CD14-positive monocyte (primary cell): ENCODE measurements around the gene CTAGE15. TPM values are rescaled to one million over a fixed set of nuclear protein-coding genes. Genes with fewer than 3 reads are reported as not detected.
"Not testable (repeated sequence)": the region's sequence is repeated elsewhere in the genome, so short reads cannot be mapped to it uniquely, and the experiment has no call there.

Source experiments
- DNase-seq, 3 donors: peaks; one replicate each; pipeline ENCODE4 v3.0.0-alpha.2; 2011 to 2022
- H2AFZ ChIP-seq: 2 replicates; pipeline ENCODE4 v1.6.0; 2012; ENCODE audit warnings: mild to moderate bottlenecking, low read depth, low read length, inconsistent platforms; ENCODE audit not compliant: insufficient read depth, poor library complexity, severe bottlenecking
- H3K27ac ChIP-seq, 2 donors: 1 replicate in 1 of 2; 2 replicates in 1 of 2; pipeline ENCODE4 v1.5.1; 2012 to 2013; ENCODE audit warnings: low read length in 2 of 2, control low read depth in 1 of 2, inconsistent platforms in 1 of 2, low read depth in 1 of 2, mild to moderate bottlenecking in 1 of 2
- H3K27me3 ChIP-seq, 2 donors: one replicate each; pipeline versions ENCODE4 v1.6.0 to v1.6.1; 2011 to 2013; ENCODE audit warnings: low read length in 2 of 2; ENCODE audit not compliant: control insufficient read depth in 2 of 2, insufficient read depth in 2 of 2
- H3K36me3 ChIP-seq, 2 donors: replicated peaks in 1 of 2; 1 replicate in 1 of 2; 2 replicates in 1 of 2; pipeline versions ENCODE4 v1.5.1 to v1.6.1; 2012 to 2013; ENCODE audit warnings: low read length in 2 of 2, control low read depth in 1 of 2, inconsistent platforms in 1 of 2, mild to moderate bottlenecking in 1 of 2; ENCODE audit not compliant: insufficient read depth in 2 of 2, control insufficient read depth in 1 of 2
- H3K4me1 ChIP-seq, 2 donors: 1 replicate in 1 of 2; 2 replicates in 1 of 2; pipeline versions ENCODE4 v1.5.1 to v1.6.1; 2012 to 2013; ENCODE audit warnings: low read length in 2 of 2, control low read depth in 1 of 2, inconsistent platforms in 1 of 2, mild to moderate bottlenecking in 1 of 2, moderate library complexity in 1 of 2; ENCODE audit not compliant: insufficient read depth in 2 of 2, control insufficient read depth in 1 of 2
- H3K4me2 ChIP-seq: replicated peaks from 2 replicates; pipeline ENCODE3; 2012; ENCODE audit warnings: low read length, moderate library complexity, mild to moderate bottlenecking; ENCODE audit not compliant: poor library complexity, severe bottlenecking; ENCODE audit errors: extremely low read depth
- H3K4me3 ChIP-seq, 3 experiments: fragments of 200-600 bp in 1 of 3; sonication (generic) in 1 of 3; replicated peaks in 1 of 3; 1 replicate in 2 of 3; 2 replicates in 1 of 3; pipeline ENCODE4 v1.5.1; 2011 to 2013; ENCODE audit warnings: low read length in 3 of 3, mild to moderate bottlenecking in 3 of 3, control low read depth in 2 of 3, low read depth in 2 of 3, inconsistent platforms in 1 of 3, moderate library complexity in 1 of 3
- H3K79me2 ChIP-seq: 2 replicates; pipeline ENCODE4 v1.6.0; 2012; ENCODE audit warnings: mild to moderate bottlenecking, control low read depth, inconsistent platforms, low read length, moderate library complexity; ENCODE audit not compliant: insufficient read depth
- H3K9ac ChIP-seq: 2 replicates; pipeline ENCODE4 v1.6.0; 2017; ENCODE audit warnings: low read length, mild to moderate bottlenecking; ENCODE audit not compliant: insufficient read depth, poor library complexity, severe bottlenecking
- H3K9me3 ChIP-seq, 2 donors: replicated peaks in 1 of 2; 1 replicate in 1 of 2; 2 replicates in 1 of 2; pipeline versions ENCODE4 v1.5.1 to v1.6.1; 2012 to 2013; ENCODE audit warnings: low read length in 2 of 2, control low read depth in 1 of 2; ENCODE audit not compliant: control insufficient read depth in 1 of 2, insufficient read depth in 1 of 2
- H4K20me1 ChIP-seq: 2 replicates; pipeline ENCODE4 v1.6.0; 2012; ENCODE audit warnings: mild to moderate bottlenecking, low read length, control low read depth, moderate library complexity; ENCODE audit not compliant: insufficient read depth
- H3K27ac Mint-ChIP-seq, 7 donors: one replicate each; pipeline ENCODE4 v1.8.0; 2020; ENCODE audit warnings: mild to moderate bottlenecking in 7 of 7, mixed read lengths in 7 of 7, moderate library complexity in 6 of 7, inconsistent platforms in 2 of 7
- H3K27me3 Mint-ChIP-seq, 3 donors: one replicate each; pipeline ENCODE4 v1.8.0; 2021 to 2022; ENCODE audit warnings: low read depth in 3 of 3, mild to moderate bottlenecking in 3 of 3, mixed read lengths in 3 of 3, moderate library complexity in 3 of 3, inconsistent platforms in 1 of 3
- H3K36me3 Mint-ChIP-seq, 2 donors: one replicate each; pipeline ENCODE4 v1.8.0; 2020; ENCODE audit warnings: mixed read lengths in 2 of 2, inconsistent platforms in 1 of 2, mild to moderate bottlenecking in 1 of 2
- H3K4me1 Mint-ChIP-seq: one replicate; pipeline ENCODE4 v1.8.0; 2020; ENCODE audit warnings: mild to moderate bottlenecking, mixed read lengths
- H3K4me3 Mint-ChIP-seq, 2 donors: one replicate each; pipeline ENCODE4 v1.8.0; 2020; ENCODE audit warnings: mild to moderate bottlenecking in 2 of 2, mixed read lengths in 2 of 2, moderate library complexity in 1 of 2
- H3K9me3 Mint-ChIP-seq, 7 donors: one replicate each; pipeline ENCODE4 v1.8.0; 2020 to 2022; ENCODE audit warnings: mixed read lengths in 7 of 7, mild to moderate bottlenecking in 6 of 7, moderate library complexity in 6 of 7, inconsistent platforms in 2 of 7
- WGBS: methylation state at CpG from one replicate; pipeline ENCODE4 v1.1.5; 2013; ENCODE audit warnings: missing lambda C conversion rate; ENCODE audit not compliant: insufficient coverage; 5-methylcytosine and 5-hydroxymethylcytosine counted together
- intact Hi-C, 2 donors: fragments of 100-400 bp; cut with micrococcal nuclease; formaldehyde crosslinking; loops; one replicate each; pipeline versions ENCODE4 v1.15.0 to v1.15.1; 2023
- polyA minus RNA-seq: library from RNA; depleted of rRNA, polyadenylated mRNA; stranded (reverse); fragments of >200 nt; gene quantifications from 2 replicates; pipeline ENCODE4 v1.2.3, GENCODE V29; 2012
- polyA plus RNA-seq, 3 donors: library from polyadenylated mRNA; depleted of rRNA in 1 of 3; unstranded in 2 of 3; stranded (reverse) in 1 of 3; fragments of 300-500 nt in 2 of 3; fragments of >200 nt in 1 of 3; fragmentation: Illumina TruSeq in 2 of 3; gene quantifications; 1 replicate in 2 of 3; 2 replicates in 1 of 3; pipeline ENCODE4 v1.2.3, GENCODE V29; 2012 to 2021
- total RNA-seq, 12 experiments: library from RNA in 1 of 12; stranded (reverse) in 1 of 12; fragments of 120-200 nt in 1 of 12; gene quantifications; one replicate each; pipeline ENCODE4 v1.2.4 and lab custom pipeline; 2013 to 2026; ENCODE audit warnings: mixed read lengths in 6 of 12, inconsistent platforms in 1 of 12

Gene CTAGE15
- total RNA-seq (2013), result 0.04 TPM
- under 1 TPM in 1 of 3 donors, not detected in 2; 0.04 TPM for polyA plus RNA-seq
- polyA minus RNA-seq, result not detected in 2 replicates
- 0 reads per million in 11 experiments for total RNA-seq (lab: John Stamatoyannopoulos, UW)

- H4K20me1 ChIP-seq, H3K27ac ChIP-seq, H3K36me3 Mint-ChIP-seq, H3K9me3 ChIP-seq, H3K9me3 Mint-ChIP-seq, H3K36me3 ChIP-seq, DNase-seq, H3K4me2 ChIP-seq, H3K79me2 ChIP-seq, H3K27me3 Mint-ChIP-seq, intact Hi-C loops, H3K4me3 Mint-ChIP-seq, H3K27me3 ChIP-seq, H3K9ac ChIP-seq, H2AFZ ChIP-seq, H3K4me1 Mint-ChIP-seq, H3K27ac Mint-ChIP-seq, H3K4me1 ChIP-seq, H3K4me3 ChIP-seq: not testable (repeated sequence)
- no CpG with 5 or more reads among the region's 20 CpGs for WGBS
Measured at GRCh38 chr7:143571501-143571900, at the start of gene CTAGE15. Gene CTAGE15 (plus strand): TSS chr7:143571801. CDS start chr7:143571818, 17 bp downstream.

DNA sequence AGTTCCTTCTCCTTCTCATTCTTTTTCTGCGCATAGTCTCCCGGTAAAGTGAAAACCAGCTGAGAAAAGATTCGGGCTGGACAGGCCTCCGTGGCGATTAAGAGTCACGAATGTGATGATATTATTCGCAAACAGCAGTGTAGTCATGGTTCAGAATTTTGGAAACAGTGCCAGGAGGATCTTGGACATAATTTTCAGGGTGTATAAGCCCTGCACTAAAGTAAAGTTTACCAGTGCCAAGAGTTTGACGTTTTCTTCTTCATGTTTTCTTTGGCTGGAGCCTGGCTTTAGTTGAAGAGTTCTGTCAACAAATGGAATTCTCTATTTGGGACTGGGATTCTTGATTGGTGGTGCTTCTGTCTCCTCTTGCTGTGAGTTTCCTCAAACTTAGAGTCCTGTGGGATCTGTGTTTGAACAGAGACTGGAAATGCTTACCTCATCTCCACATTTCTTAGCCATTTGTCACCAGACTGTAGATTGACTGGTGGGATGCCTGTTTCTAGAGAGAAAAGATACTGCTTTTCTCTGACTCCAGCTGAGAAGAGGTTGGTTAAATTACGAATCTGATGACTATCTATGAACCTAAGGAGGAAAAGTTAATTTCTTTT lies 49.2 kb upstream of the CTAGE15 start:
- H3K27me3 ChIP-seq, H2AFZ ChIP-seq, H3K79me2 ChIP-seq, H3K4me1 ChIP-seq, H3K4me2 ChIP-seq, H4K20me1 ChIP-seq, intact Hi-C loops, H3K27me3 Mint-ChIP-seq, DNase-seq, H3K9me3 ChIP-seq, H3K27ac ChIP-seq, H3K9me3 Mint-ChIP-seq, H3K4me1 Mint-ChIP-seq, H3K4me3 ChIP-seq, H3K4me3 Mint-ChIP-seq, H3K27ac Mint-ChIP-seq, H3K9ac ChIP-seq: not testable (repeated sequence)
- peaks cover 0 to 24% of the 10 kb centered on the region in 2 donors for H3K36me3 ChIP-seq
- no CpG with 5 or more reads among the region's 9 CpGs for WGBS
- peaks cover 20 to 25% of the 10 kb centered on the region in 2 donors for H3K36me3 Mint-ChIP-seq

DNA sequence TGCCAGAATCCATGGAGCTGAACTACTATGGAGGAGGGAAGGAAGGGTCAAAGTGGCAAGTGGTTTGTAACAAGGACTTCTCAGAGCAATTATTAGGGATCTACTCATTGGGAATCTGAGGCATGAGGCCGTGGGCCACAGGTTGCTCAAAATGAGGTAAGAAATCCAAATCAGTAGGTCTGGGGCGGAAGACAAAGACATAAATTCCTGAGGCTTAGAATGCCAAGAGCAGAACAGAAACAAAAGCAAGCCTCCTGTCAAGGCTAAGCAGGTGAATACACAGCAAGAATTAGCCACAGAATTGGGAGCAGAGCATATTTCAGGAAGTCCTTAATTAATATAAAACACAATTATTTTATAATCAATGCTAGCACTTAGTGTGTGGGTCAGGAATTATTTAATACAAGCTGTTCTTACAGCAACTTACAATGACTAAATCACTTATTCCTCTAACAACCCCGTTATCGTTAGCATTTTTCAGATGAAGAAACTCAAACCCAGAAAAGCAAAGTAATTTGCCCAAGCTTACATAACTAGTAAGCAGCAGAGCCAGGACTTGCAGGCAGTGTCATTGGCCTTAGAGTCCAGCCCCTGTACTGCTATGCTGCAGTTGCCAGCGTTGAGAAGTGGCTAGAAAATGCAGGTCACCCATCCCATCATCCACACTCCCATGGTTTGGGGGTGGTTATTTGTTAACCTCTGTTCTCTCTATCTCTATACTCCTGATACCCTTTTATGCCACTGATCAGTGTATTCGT lies 40.3 kb upstream of the CTAGE15 start:
- H3K79me2 ChIP-seq, H3K36me3 ChIP-seq, H3K4me3 ChIP-seq, H3K27ac Mint-ChIP-seq, H3K4me3 Mint-ChIP-seq, DNase-seq, intact Hi-C loops, H3K9ac ChIP-seq, H3K27ac ChIP-seq, H3K36me3 Mint-ChIP-seq, H3K4me2 ChIP-seq, H3K4me1 ChIP-seq, H3K9me3 ChIP-seq, H3K27me3 Mint-ChIP-seq, H3K4me1 Mint-ChIP-seq, H2AFZ ChIP-seq, H3K27me3 ChIP-seq, H4K20me1 ChIP-seq, H3K9me3 Mint-ChIP-seq: not testable (repeated sequence)
- WGBS, result no CpG with 5 or more reads among the region's 6 CpGs

GRCh38 chr7:143531932-143532331 lies 39.7 kb upstream of the CTAGE15 start:
- H3K27ac ChIP-seq, DNase-seq, H3K4me3 Mint-ChIP-seq, H3K9me3 ChIP-seq, H3K27me3 Mint-ChIP-seq, H2AFZ ChIP-seq, H3K9ac ChIP-seq, intact Hi-C loops, H3K9me3 Mint-ChIP-seq, H3K4me3 ChIP-seq, H3K27ac Mint-ChIP-seq, H3K4me2 ChIP-seq, H3K79me2 ChIP-seq, H3K27me3 ChIP-seq, H3K36me3 Mint-ChIP-seq, H3K4me1 ChIP-seq, H4K20me1 ChIP-seq, H3K36me3 ChIP-seq, H3K4me1 Mint-ChIP-seq: not testable (repeated sequence)
- no CpG with 5 or more reads among the region's 1 CpG for WGBS
